Measurements from ENCODE around the gene TOB2.
"Not testable (repeated sequence)": the region's sequence is repeated elsewhere in the genome, so short reads cannot be mapped to it uniquely, and the experiment has no call there.

Gene TOB2

GRCh38 chr22:41425660-41426365 is 20.8 kb downstream of the TOB2 start:
- DNase-seq, result no peak

- DNase-seq, result no peak
Measured at GRCh38 chr22:41418717-41419116, 27.9 kb downstream of the TOB2 start.

DNA sequence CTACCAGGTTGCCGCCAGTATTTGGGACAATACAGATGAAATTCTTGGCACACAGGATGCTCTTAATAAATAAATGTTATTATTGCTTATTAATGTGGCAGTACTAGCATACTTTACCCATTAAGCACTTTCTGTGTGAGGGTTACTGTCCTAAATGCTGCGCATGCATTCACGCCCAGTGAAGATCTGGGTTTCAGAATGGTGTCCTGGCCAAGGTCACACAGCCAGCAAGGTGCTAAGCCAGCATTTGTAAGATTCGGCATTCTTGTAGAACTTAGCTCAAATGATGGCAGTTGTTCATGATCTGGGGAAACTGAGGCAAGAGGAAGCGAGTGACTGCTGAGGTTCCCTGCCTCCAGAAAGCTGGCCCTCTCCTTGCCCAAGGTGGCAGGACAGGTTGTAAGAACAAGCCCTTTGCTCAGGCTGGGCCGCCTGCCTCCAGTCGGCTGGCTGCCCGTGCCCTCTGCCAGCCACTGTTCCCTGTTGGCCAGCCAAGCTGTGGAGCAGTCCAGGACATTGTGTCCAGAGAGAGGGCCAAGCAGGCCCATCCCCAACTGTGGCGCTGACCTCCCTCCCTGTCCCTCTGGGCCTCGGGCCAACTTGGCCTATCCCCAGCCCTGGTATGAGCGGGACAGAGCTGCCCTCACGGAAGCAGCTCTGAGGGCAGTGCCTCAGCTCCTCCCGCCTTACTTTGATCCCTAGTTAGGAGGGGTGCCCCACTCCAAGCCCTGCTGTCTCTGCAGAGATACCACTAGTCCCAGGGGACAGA is 28.8 kb downstream of the TOB2 start:
- no peak for DNase-seq

DNA sequence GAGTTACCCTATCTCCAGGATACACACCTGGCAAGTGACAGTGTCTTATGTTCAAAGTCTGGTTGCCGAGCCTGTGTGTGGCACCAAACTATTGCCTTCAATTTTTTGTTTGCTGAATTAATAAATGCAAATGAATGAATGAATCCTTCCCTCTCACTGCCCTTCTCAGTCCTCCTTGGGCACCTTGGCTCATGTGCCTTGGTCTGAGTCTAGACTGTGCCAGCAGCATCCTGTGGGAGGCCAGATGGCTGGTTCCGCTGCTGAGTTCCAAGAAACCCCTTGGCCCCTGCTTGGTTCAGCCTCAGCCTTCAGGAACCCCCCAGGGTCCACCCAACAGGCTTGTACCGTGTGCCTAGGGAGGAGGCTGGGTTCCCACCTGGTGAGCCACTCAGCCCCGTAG is 31.0 kb downstream of the TOB2 start:
- DNase-seq, result no peak

GRCh38 chr22:41411021-41411851 is 35.4 kb downstream of the TOB2 start:
- DNase-seq, result no peak

GRCh38 chr22:41410311-41410751 is 36.3 kb downstream of the TOB2 start:
- no peak for DNase-seq

- no peak for DNase-seq
Measured at GRCh38 chr22:41408665-41409064, 37.9 kb downstream of the TOB2 start.

- no peak for DNase-seq
Measured at GRCh38 chr22:41407433-41407832, 39.2 kb downstream of the TOB2 start.

DNA sequence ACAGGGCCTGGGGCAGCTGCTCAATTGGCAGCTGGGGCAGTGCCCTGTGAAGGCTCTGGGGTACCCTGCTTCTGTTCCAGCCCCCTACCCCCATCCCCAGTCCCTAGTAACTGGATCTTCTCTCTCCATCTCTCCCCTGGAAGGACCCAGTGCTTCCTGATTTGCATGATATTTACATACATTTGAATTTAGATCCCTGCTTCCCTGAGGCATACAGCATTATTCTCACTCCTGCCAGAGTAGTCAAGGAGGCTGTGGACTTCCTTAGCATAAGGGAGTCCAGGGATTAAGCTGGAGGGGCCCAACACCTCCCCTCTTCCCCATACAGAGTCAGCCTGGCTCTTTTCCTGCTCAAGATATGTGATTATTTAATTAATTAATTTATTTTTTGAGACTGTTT is 40.2 kb downstream of the TOB2 start:
- no peak for DNase-seq

DNA sequence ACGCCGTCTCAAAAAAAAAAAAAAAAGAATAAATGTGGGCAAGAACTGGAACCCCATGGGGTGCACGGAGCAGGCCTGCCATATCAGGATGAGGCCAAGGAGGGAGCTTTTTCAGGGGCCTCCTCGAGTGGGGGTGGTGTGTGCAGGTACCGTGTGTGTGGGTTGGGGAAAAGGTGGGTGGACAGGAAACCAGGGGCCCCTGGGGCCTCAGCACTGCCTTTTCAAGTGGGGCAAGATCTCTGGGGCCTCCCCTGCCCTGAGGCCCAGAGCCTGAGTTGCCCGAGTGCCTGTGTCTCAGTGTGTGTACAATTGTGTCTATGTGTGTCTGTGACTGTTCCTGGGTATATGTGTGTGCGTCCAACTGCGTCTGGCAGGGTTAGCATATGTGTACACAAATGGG is 41.0 kb downstream of the TOB2 start:
- DNase-seq, result peak; percentile 14

GRCh38 chr22:41403532-41404318 is 42.9 kb downstream of the TOB2 start:
- peak; percentile 86 for DNase-seq

DNA sequence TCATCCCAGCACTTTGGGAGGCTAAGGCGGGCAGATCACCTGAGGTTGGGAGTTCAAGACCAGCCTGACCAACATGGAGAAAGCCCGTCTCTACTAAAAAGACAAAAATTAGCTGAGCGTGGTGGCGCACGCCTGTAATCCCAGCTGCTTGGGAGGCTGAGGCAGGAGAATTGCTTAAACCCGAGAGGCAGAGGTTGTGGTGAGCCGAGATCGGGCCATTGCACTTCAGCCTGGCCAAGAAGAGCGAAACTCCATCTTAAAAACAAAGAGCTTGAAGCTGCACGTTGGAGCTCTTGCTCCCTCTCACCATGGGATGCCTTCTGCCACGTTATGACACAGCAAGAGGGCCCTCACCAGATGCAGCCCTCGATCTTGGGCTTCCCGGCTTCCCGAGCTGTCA is 43.8 kb downstream of the TOB2 start:
- DNase-seq, result not testable (repeated sequence)

DNA sequence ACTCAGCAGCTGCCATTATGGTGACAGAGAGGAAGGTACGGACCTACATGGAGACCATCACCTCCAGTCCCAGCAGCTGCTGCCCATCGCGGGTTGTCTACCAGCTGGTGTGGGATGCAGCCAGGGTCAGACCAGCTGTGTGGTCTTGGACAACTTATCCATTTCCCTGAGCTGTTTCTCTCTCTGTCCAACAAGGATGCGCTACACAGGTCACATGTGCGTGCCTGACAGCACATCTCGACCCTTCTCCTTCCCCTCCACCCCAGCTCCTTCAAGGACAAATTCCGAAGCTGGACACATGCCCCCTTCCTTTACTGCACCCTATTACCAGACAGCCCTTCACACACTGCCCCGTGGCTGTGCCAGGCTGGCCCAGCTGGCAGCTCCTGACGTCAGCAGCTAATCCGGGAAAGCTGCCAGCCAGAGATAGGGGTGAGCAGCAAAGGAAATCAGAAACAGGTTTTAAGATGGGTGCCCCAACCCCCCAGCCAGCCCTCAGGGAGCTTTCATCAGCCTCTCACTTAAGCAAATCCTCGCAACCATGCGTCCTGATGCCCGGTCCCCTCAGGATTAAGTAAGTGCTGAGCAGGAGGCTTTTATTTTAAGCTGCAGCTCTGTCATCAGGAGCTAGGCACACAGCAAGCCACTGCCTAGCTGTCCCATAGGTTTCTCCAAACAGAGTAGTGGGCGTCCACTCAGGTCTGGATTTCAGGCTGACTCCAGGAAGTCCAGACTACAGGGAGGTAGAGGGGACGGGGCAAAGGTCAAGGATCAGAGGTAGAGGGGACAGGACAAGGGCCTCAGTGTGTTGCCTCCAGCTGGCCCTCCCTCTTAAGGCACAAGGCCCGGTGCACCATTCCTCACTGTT is 44.6 kb downstream of the TOB2 start:
- no peak for DNase-seq

DNA sequence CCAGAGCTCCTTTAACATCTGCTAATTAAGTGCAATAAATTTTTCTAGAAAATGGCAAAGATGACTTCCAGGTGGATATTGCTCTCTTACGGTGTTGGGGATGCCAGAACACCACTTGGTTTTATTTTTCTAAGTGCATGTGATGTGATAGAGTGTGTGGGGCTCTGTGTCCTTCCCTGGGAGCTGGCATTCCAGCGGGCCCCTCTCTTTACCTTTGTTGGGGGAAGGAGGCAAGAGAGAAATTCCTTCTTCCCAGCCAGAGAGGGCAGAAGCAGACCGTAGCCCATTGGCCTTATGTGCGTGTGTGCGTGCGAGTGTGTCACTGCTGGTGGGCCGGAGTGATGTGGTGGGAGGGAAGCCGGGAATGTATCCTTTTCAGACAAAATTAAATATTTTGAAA is 47.7 kb downstream of the TOB2 start:
- no peak for DNase-seq

- no peak for DNase-seq
Measured at GRCh38 chr22:41397143-41397811, 49.3 kb downstream of the TOB2 start.

- no peak for DNase-seq
Measured at GRCh38 chr22:41395531-41396240, 50.9 kb downstream of the TOB2 start.

- DNase-seq, result no peak
Measured at GRCh38 chr22:41394012-41394356, 52.6 kb downstream of the TOB2 start.

DNA sequence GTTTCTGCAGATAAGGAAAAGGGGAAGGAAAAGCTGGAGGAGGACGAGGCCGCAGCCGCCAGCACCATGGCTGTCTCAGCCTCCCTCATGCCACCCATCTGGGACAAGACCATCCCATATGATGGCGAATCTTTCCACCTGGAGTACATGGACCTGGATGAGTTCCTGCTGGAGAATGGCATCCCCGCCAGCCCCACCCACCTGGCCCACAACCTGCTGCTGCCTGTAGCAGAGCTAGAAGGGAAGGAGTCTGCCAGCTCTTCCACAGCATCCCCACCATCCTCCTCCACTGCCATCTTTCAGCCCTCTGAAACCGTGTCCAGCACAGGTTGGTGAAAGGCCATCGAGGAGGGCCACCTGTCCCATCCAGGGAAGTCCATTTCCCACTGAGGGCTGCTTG is 59.3 kb downstream of the TOB2 start:
- no peak for DNase-seq

DNA sequence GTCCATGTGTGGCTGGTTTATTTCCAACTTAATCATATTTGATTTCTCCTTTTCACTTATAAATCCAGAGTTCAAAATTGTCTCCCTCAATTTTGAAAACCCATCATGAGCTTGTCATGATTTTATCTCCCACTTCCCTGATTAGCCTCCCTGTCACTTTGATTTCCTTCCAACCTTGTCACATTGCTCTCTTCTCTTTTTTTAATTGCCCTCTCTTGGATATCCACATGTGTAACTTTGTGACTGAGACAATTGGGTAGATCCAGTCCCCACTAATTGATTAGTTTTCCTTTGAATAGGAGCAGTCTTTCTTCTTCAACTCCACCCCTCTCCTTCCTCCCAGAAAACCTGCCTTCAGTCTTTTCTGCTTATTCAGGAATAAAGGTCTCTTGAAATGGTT is 62.5 kb downstream of the TOB2 start:
- DNase-seq, result no peak
